WTC11 (cell line): Measurements from ENCODE around the gene MICAL3. TPM values are rescaled to one million over a fixed set of nuclear protein-coding genes. Genes with fewer than 3 reads are reported as not detected.
A peak's percentile ranks its signal among the peaks of the same experiment; 100 is the strongest.

Experiments used
- ATAC-seq: fragments of 200-7000 bp; cut with Tn5 transposase; 2 replicates; pipeline ENCODE4 v1.10.0; 2021; ENCODE audit warnings: mild to moderate bottlenecking, moderate library complexity
- CTCF ChIA-PET: fragments of 300-600 bp; sonication (Branson Sonifier 250); formaldehyde crosslinking; loops from one replicate; lab custom pipeline; 2021; ENCODE audit warnings: antibody characterized with exemption; lab: Charles Lee
- POLR2A ChIA-PET: fragments of 350-600 bp; sonication (Branson Sonifier 250); formaldehyde crosslinking; loops from one replicate; lab custom pipeline; 2021; ENCODE audit warnings: antibody characterized with exemption; lab: Charles Lee
- DNase-seq: peaks from one replicate; pipeline ENCODE4 v3.0.0; 2021; ENCODE audit warnings: low spot score
- H3K27ac Mint-ChIP-seq: 2 replicates; pipeline ENCODE4 v1.8.0; 2021; ENCODE audit warnings: mixed read lengths
- H3K27me3 Mint-ChIP-seq: 2 replicates; pipeline ENCODE4 v1.8.0; 2021; ENCODE audit warnings: low read depth, mild to moderate bottlenecking, moderate library complexity, mixed read lengths
- H3K36me3 Mint-ChIP-seq: 2 replicates; pipeline ENCODE4 v1.8.0; 2021; ENCODE audit warnings: mixed read lengths
- H3K4me1 Mint-ChIP-seq: 2 replicates; pipeline ENCODE4 v1.8.0; 2022; ENCODE audit warnings: mixed read lengths
- H3K4me3 Mint-ChIP-seq: 2 replicates; pipeline ENCODE4 v1.8.0; 2021; ENCODE audit warnings: mild to moderate bottlenecking, moderate library complexity, mixed read lengths
- H3K9me3 Mint-ChIP-seq: 2 replicates; pipeline ENCODE4 v1.8.0; 2021; ENCODE audit warnings: mixed read lengths
- AR ChIP-seq: fragments of 250-450 bp; sonication (Bioruptor Pico); IDR thresholded peaks from 2 replicates; pipeline ENCODE4 v1.9.0; 2021; ENCODE audit warnings: mild to moderate bottlenecking
- CTCF ChIP-seq: fragments of 200-600 bp; IDR thresholded peaks from 2 replicates; pipeline ENCODE4 v1.8.0; 2022; ENCODE audit warnings: antibody characterized with exemption
- MAX ChIP-seq: sonication (generic); formaldehyde crosslinking; IDR thresholded peaks from 2 replicates; pipeline ENCODE4 v1.8.0; 2022; ENCODE audit warnings: mild to moderate bottlenecking, missing genetic modification reagents
- MXD4 ChIP-seq: fragments of 250-450 bp; sonication (Bioruptor Pico); IDR thresholded peaks from 2 replicates; pipeline ENCODE4 v1.8.0; 2021; ENCODE audit warnings: mild to moderate bottlenecking, moderate library complexity, borderline replicate concordance
- NFE2L1 ChIP-seq: sonication (generic); formaldehyde crosslinking; IDR thresholded peaks from 2 replicates; pipeline ENCODE4 v1.8.1; 2023; ENCODE audit warnings: missing genetic modification reagents
- NR2C2 ChIP-seq: sonication (generic); formaldehyde crosslinking; IDR thresholded peaks from 2 replicates; pipeline ENCODE4 v1.8.0; 2022; ENCODE audit warnings: mild to moderate bottlenecking, missing genetic modification reagents
- PRDM15 ChIP-seq: sonication (generic); formaldehyde crosslinking; IDR thresholded peaks from 2 replicates; pipeline ENCODE4 v1.8.0; 2022; ENCODE audit warnings: missing genetic modification reagents
- RORB ChIP-seq: fragments of 250-450 bp; sonication (Bioruptor Pico); IDR thresholded peaks from 2 replicates; pipeline ENCODE4 v1.9.0; 2021; ENCODE audit warnings: mild to moderate bottlenecking
- ZBTB21 ChIP-seq: sonication (generic); formaldehyde crosslinking; IDR thresholded peaks from 2 replicates; pipeline ENCODE4 v1.8.1; 2023; ENCODE audit warnings: mild to moderate bottlenecking, missing genetic modification reagents, borderline replicate concordance
- ZNF219 ChIP-seq: sonication (generic); formaldehyde crosslinking; IDR thresholded peaks from 2 replicates; pipeline ENCODE4 v1.8.0; 2023; ENCODE audit warnings: missing genetic modification reagents, mild to moderate bottlenecking, borderline replicate concordance
- total RNA-seq: library from RNA; stranded (reverse); gene quantifications from 3 replicates; pipeline ENCODE4 v1.2.3, GENCODE V29; 2021
- TF ChIP-seq, protein P1 (sequence below): fragments of 250-450 bp; sonication (Bioruptor Pico); IDR thresholded peaks from 2 replicates; pipeline ENCODE4 v1.9.0; 2021; ENCODE audit warnings: moderate library complexity, mild to moderate bottlenecking, inconsistent platforms, borderline replicate concordance
- TF ChIP-seq, protein P2 (sequence below): fragments of 250-450 bp; sonication (Bioruptor Pico); IDR thresholded peaks from 2 replicates; pipeline ENCODE4 v1.9.0; 2021; ENCODE audit warnings: mild to moderate bottlenecking, borderline replicate concordance
- TF ChIP-seq, protein P3 (sequence below): sonication (generic); formaldehyde crosslinking; IDR thresholded peaks from 2 replicates; pipeline ENCODE4 v1.8.0; 2023; ENCODE audit warnings: missing genetic modification reagents, mild to moderate bottlenecking, borderline replicate concordance

The MICAL3 gene
- total RNA-seq, 1 experiment from 2014 or later, result 41.2 TPM

DNA sequence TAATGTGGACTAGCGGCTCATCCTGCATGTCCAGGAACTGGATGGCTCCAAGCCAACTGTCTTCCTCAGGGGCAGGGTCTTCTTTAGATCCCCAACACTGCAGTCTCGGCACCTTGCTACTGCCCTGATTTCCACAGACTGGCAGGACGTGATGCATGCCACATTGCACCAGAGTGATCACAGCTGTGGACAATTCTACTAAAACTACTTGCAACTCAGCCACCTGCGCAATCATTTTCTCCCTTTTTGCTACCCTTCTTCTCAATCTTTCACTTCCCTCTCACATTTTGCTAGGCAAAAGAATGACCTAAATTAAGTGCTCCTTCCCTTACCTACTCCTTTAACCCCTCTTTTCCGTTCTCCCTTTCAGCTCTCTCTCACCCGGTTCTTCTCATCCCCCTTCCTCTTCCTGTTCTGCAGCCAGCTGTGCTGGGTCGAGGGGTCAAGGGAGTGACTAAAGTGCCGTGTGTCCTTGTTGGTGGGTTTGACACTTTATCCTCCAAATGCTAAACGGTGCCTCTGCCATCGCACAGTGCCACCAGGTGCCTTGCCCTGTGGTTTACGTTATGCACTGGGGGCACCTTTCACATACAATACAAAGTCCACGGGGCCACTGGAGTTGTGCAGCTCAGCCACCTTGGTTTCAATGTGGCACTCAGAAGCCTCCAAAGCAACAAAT lies 42.0 kb upstream of the MICAL3 start (continued):
- TF ChIP-seq PRDM15 (CRISPR knock-in tag), result no peak
- TF ChIP-seq, protein P1, sequence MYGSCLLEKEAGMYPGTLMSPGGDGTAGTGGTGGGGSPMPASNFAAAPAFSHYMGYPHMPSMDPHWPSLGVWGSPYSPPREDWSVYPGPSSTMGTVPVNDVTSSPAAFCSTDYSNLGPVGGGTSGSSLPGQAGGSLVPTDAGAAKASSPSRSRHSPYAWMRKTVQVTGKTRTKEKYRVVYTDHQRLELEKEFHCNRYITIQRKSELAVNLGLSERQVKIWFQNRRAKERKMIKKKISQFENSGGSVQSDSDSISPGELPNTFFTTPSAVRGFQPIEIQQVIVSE (CRISPR knock-in tag), result no peak
- TF ChIP-seq ZNF219, result no peak
- TF ChIP-seq NFE2L1 (CRISPR knock-in tag), result no peak
- TF ChIP-seq NR2C2 (CRISPR knock-in tag), result no peak
- no peak for TF ChIP-seq ZBTB21 (CRISPR knock-in tag)
- no peak for TF ChIP-seq CTCF
- no peak for TF ChIP-seq MXD4
- no peak for TF ChIP-seq RORB
- TF ChIP-seq, protein P2, sequence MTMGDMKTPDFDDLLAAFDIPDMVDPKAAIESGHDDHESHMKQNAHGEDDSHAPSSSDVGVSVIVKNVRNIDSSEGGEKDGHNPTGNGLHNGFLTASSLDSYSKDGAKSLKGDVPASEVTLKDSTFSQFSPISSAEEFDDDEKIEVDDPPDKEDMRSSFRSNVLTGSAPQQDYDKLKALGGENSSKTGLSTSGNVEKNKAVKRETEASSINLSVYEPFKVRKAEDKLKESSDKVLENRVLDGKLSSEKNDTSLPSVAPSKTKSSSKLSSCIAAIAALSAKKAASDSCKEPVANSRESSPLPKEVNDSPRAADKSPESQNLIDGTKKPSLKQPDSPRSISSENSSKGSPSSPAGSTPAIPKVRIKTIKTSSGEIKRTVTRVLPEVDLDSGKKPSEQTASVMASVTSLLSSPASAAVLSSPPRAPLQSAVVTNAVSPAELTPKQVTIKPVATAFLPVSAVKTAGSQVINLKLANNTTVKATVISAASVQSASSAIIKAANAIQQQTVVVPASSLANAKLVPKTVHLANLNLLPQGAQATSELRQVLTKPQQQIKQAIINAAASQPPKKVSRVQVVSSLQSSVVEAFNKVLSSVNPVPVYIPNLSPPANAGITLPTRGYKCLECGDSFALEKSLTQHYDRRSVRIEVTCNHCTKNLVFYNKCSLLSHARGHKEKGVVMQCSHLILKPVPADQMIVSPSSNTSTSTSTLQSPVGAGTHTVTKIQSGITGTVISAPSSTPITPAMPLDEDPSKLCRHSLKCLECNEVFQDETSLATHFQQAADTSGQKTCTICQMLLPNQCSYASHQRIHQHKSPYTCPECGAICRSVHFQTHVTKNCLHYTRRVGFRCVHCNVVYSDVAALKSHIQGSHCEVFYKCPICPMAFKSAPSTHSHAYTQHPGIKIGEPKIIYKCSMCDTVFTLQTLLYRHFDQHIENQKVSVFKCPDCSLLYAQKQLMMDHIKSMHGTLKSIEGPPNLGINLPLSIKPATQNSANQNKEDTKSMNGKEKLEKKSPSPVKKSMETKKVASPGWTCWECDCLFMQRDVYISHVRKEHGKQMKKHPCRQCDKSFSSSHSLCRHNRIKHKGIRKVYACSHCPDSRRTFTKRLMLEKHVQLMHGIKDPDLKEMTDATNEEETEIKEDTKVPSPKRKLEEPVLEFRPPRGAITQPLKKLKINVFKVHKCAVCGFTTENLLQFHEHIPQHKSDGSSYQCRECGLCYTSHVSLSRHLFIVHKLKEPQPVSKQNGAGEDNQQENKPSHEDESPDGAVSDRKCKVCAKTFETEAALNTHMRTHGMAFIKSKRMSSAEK (CRISPR knock-in tag), result no peak
- no peak for TF ChIP-seq MAX (CRISPR knock-in tag)
- TF ChIP-seq AR (CRISPR knock-in tag), result no peak

GRCh38 chr22:18065256-18065655 lies 40.9 kb upstream of the MICAL3 start:
- Mint-ChIP-seq H3K27me3 (peaks cover 3% of the 10 kb centered on the region), H3K27ac (no peak overlapping the region), H3K4me1 (no peaks in the 10 kb centered on the region), H3K4me3 (no peak overlapping the region)
- TF ChIP-seq, protein P3, sequence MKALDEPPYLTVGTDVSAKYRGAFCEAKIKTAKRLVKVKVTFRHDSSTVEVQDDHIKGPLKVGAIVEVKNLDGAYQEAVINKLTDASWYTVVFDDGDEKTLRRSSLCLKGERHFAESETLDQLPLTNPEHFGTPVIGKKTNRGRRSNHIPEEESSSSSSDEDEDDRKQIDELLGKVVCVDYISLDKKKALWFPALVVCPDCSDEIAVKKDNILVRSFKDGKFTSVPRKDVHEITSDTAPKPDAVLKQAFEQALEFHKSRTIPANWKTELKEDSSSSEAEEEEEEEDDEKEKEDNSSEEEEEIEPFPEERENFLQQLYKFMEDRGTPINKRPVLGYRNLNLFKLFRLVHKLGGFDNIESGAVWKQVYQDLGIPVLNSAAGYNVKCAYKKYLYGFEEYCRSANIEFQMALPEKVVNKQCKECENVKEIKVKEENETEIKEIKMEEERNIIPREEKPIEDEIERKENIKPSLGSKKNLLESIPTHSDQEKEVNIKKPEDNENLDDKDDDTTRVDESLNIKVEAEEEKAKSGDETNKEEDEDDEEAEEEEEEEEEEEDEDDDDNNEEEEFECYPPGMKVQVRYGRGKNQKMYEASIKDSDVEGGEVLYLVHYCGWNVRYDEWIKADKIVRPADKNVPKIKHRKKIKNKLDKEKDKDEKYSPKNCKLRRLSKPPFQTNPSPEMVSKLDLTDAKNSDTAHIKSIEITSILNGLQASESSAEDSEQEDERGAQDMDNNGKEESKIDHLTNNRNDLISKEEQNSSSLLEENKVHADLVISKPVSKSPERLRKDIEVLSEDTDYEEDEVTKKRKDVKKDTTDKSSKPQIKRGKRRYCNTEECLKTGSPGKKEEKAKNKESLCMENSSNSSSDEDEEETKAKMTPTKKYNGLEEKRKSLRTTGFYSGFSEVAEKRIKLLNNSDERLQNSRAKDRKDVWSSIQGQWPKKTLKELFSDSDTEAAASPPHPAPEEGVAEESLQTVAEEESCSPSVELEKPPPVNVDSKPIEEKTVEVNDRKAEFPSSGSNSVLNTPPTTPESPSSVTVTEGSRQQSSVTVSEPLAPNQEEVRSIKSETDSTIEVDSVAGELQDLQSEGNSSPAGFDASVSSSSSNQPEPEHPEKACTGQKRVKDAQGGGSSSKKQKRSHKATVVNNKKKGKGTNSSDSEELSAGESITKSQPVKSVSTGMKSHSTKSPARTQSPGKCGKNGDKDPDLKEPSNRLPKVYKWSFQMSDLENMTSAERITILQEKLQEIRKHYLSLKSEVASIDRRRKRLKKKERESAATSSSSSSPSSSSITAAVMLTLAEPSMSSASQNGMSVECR, result no peak
- TF ChIP-seq, all 79 proteins: peak for 0
- ChIA-PET CTCF (interaction anchor here (0.7 to 1.9 kb wide), 12 partner anchors 11 to 322 kb away, joined by 3 to 15 read pairs (median 3); partner anchors contain the start of gene PEX26), POLR2A (no interaction called here)
- ATAC-seq (peak; percentile 71), DNase-seq (peak; percentile 55)
- no peaks in the 10 kb centered on the region for H3K36me3 Mint-ChIP-seq
- no peaks in the 10 kb centered on the region for H3K9me3 Mint-ChIP-seq
